HG03378 (cell line): ENCODE results near the gene SPCS3.
A peak's percentile ranks its signal among the peaks of the same experiment; 100 is the strongest.
"Not testable (repeated sequence)": the region's sequence is repeated elsewhere in the genome, so short reads cannot be mapped to it uniquely, and the experiment has no call there.

ENCODE experiments used
- ATAC-seq: cut with Tn5 transposase; IDR thresholded peaks from one replicate; pipeline ENCODE4 v1.9.1; 2021; ENCODE audit warnings: mild to moderate bottlenecking, moderate library complexity; ENCODE audit not compliant: unreplicated experiment

Gene SPCS3

GRCh38 chr4:176340871-176341685 is 21.3 kb downstream of the SPCS3 start:
- ATAC-seq, result peak; percentile 71

GRCh38 chr4:176342384-176342783 is 22.6 kb downstream of the SPCS3 start:
- ATAC-seq, result no peak

DNA sequence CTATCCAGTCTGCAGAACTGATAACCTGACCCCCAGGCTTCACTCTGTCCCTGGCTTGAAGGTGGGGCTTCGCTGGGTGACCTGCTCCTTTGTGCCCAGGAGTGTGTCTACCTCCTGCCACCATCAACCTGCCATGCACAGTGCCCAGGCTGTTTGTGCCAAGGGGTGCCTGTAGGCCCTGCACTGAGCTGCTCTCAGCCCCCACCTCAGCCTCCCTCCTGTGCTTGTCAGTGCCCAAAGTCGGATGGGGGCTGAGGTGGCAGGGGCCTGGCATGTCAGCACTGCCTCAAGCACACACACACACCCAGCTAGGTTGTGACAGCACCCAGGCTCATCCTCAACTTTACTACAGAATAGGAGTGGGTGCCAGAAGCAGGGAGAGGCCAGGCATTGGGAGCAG is 23.5 kb downstream of the SPCS3 start:
- ATAC-seq, result no peak

DNA sequence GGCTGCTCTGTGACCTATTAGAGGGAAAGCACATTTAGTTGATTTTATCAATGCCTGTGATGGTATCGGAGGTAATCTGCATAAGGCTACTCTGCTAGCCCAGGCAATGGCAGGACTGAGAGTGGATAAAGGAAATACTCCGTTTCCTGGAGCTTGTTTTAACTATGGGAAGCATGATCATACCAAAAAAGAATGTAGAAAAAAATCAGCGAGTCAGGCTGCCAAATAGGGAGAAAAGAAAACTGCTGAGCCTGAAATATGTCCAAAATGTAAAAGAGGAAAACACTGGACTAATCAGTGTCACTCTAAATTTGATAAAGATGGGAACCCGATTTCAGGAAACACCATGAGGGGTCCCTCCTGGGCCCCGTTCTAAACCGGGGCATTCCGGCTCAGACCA is 25.6 kb downstream of the SPCS3 start:
- ATAC-seq, result not testable (repeated sequence)

DNA sequence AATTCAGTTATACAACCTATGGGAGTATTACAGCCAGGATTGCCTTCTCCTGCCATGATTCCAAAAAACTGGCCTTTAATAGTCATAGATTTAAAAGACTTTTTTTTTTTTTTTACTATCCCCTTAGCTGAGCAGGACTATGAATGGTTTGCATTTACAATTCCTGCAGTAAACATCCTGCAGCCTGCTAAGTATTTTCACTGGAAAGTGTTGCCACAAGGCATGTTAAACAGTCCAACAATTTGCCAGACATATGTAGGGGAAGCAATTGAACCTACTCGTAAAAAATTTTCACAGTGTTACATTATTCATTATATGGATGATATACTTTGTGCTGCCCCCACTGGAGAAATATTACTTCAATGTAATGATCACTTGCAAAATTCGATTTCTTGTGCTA is 27.1 kb downstream of the SPCS3 start:
- ATAC-seq, result not testable (repeated sequence)

- no peak for ATAC-seq
Observed at GRCh38 chr4:176350671-176351070, 30.9 kb downstream of the SPCS3 start.

DNA sequence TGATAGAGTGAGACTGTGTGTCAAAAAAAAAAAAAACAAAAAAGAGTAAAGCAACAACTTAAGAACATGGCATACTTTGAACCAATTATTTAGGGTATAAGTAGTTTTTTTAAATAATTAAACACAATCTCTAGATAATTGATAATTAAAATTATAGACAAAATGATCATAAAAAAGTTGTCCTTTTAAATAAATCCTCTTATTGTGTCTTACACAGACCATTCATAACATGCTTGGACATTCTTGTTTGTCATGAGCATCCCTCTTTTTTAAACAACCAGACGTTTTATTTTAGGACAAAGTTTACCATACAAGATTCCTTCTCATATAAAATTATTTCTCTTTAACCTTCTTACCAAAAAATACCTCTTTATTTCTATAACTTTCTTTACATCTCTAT is 35.1 kb downstream of the SPCS3 start:
- ATAC-seq, result no peak

DNA sequence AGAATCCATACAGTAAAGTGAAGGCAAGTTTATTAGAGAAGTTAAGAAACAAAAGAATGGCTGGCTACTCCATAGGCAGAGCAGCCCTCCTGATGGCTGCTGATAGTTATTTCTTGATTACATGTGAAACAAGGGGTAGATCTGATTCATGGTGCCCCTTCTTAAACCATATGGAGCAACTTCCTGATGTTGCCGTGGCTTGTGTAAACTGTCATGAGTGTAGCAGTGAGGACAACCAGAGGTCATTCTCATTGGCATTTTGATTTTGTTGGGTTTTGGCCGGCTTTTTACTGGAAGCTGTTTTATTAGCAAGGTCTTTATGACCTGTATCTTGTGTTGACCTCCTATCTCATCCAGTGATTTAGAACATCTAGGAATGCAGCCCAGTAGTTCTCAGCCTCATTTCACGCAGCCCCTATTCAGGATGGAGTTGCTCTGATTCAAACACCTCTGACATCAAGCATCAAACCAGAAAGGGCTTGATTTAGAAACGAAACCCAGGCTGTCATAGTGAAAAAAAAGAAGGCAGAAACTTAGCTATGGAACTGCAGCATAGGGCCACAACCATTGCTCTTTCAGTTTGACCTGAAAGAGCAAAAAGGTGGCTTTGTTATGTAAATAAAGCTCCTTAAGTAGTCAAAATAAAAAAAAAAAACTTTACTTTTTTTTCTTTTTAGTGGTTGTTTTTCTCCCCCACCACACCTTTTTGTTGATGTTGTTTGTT is 37.8 kb downstream of the SPCS3 start:
- ATAC-seq, result peak; percentile 98

GRCh38 chr4:176358083-176358469 is 38.3 kb downstream of the SPCS3 start:
- no peak for ATAC-seq

DNA sequence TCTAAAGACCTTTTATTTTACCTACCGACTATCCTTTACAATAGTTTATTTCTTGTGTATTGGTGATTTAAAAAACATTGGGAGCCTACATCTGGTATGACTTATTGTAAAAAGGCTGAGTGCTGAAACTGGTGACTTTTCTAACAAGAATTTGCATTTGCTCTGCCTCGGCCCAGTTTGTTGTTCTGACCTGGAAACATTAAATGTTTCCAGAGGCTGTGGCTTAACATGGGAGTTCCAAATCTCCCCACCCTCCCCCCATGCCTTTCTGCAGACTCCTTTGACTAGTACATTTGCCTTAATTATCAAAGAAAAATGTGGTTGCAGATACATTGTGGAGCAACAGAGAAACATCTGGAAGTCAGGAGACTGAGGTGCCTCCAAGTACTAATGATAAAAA is 39.8 kb downstream of the SPCS3 start:
- no peak for ATAC-seq

DNA sequence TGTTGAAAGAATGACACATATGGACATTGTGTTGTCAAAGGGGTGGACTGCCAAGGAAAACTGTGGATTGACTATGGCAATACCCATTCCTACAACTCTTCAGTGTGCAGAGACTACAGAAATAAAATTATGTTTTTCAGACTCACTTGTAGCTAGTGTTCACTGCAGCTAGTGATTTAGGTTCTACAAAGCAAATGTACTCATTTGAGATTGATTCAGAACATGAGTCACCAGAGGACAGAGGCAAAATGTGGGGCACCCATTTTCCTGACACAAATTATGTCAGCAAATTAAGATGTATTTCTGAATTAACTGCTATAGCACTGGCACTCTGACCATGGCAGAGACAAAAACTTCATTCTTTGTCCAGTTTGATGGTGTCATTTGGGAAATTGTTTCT is 40.7 kb downstream of the SPCS3 start:
- no peak for ATAC-seq

- peak; percentile 83 for ATAC-seq
Observed at GRCh38 chr4:176363072-176363471, 43.3 kb downstream of the SPCS3 start.

DNA sequence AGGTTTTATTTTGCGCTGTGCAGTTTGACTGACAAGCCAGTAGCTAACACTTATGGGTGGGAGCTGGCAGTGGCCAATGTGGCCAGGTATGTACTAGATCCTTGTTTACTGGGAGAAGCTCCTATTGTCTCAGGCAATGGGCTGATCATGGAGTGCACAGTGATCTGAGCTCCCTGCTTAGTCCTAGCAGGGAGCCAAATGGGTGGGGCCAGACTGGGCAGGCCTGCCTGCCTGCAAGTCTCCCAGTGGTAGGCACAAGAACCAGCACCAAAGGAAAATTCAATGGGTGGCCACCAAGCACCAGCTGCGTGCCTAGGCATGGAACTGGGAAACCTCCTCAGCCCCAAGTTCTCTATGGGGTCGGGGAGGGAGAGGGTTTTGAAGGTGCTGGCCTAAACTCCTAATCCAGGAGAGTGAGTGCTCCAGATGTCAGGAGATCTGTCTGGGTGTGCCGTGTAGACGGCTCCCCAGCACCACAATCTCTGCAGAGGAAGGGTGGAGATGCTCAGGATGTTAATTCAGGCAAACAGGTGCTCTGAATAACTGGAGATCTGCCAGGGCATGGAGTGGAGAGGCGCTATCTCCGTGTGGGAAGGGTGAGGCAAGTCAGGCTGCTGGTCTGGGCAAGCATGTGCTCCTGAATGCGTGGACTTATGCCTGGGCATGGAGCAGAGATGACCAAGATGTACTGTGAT is 48.2 kb downstream of the SPCS3 start:
- ATAC-seq, result no peak

DNA sequence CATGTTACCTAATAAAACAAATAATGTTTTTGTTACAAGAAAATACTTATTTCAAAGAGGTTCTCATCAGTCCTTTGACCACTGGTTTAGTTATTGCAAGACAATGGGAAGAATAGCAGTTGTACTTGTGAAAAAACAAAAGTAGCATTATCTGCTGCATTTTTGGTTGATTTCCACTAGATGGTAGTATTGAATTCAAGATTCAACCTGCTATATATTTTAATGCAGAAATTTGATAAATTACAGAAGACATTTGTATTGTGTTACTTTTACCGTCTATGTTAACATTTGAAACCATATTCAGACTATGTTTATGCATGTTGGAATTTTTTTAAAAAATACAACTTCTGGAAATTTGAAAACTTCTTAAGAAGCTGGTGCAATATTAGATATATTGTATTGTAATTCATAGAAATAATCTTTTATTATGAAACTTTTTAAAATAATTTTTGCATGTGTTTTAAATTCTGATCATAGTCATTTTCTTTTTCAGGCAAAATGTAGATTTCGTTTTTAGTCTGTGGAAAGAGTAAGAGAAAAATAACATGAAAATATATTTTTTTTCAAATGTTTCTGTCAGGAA is 56.4 kb downstream of the SPCS3 start:
- ATAC-seq, result no peak

GRCh38 chr4:176377780-176378179 is 58.0 kb downstream of the SPCS3 start:
- ATAC-seq, result peak; percentile 97

DNA sequence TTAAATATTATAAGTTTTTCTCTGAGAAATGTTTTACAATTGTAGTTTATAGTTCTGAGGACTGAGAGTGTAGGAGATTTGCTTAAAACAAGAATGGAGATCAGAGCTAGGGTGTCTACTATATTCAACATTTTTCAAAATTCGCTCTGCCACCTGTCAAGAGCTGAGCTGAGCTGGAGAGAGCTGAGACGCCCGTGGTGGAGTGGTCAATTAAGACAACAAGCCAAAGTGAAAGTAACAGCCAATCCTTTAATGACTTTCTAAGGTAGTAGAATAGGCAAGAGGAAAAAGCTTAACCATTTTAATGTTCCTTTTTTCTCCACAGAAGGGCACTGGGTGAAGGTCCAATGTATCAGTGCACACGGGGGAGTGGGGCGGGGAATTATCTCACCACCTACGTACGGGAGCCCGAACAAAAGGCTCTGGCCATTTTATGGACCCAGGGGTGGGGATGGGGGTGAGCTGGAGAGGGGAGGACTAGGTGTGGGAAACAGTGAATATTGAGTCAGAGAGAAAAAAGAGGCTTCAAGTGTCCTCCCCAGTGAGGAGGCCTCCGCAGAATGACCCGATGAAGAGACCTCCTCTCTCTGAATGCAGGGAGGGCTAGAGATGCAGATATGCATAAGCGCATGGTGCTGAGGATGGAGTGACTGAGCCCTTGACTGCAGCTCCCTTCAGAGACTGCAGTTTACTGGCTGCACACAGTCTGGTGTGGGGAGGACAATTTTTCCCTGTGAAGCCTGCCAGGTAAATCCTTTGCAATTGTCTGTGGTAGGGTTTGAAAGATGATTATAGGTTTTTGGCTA is 60.8 kb downstream of the SPCS3 start:
- ATAC-seq, result no peak
